GM23338 (cell line): ENCODE measurements around the gene YBX3.

Experiments
- EZH2 ChIP-seq: fragments of 200-600 bp; sonication (generic); IDR thresholded peaks from one replicate; pipeline ENCODE4 v1.8.0; 2017; ENCODE audit warnings: antibody characterized with exemption, mild to moderate bottlenecking, low read depth; ENCODE audit not compliant: unreplicated experiment
- REST ChIP-seq: IDR thresholded peaks from one replicate; pipeline ENCODE4 v1.6.1; 2018; ENCODE audit warnings: antibody characterized with exemption; ENCODE audit not compliant: unreplicated experiment
- TF ChIP-seq, protein P1 (sequence below), 2 experiments: fragments of 200-600 bp in 1 of 2; sonication (generic) in 1 of 2; conservative IDR thresholded peaks; 2 replicates each; pipeline versions ENCODE4 v1.5.1 to v1.6.1; 2016 to 2017; ENCODE audit warnings: antibody characterized with exemption in 2 of 2, low read depth in 2 of 2, mild to moderate bottlenecking in 2 of 2, moderate library complexity in 1 of 2

DNA sequence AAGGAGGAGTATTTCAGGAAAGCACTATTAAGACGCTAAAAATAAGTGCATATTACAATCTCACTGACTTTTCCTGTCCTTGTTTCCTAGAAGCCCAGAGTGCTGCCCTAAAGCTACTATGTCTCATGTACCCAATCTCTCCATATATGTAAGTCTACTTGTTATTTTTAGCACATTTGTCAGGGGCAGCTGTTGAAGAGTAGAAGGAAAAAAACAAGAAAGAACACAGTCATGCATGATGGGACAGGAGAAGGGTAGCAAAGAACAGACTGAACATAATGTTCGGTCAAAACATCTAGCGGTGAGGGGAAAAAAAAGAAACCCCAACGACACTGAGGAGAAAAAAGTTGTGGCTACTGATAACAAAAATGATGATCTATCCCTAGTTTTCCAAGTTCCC is 14.3 kb downstream of the YBX3 start:
- TF ChIP-seq, protein P1, sequence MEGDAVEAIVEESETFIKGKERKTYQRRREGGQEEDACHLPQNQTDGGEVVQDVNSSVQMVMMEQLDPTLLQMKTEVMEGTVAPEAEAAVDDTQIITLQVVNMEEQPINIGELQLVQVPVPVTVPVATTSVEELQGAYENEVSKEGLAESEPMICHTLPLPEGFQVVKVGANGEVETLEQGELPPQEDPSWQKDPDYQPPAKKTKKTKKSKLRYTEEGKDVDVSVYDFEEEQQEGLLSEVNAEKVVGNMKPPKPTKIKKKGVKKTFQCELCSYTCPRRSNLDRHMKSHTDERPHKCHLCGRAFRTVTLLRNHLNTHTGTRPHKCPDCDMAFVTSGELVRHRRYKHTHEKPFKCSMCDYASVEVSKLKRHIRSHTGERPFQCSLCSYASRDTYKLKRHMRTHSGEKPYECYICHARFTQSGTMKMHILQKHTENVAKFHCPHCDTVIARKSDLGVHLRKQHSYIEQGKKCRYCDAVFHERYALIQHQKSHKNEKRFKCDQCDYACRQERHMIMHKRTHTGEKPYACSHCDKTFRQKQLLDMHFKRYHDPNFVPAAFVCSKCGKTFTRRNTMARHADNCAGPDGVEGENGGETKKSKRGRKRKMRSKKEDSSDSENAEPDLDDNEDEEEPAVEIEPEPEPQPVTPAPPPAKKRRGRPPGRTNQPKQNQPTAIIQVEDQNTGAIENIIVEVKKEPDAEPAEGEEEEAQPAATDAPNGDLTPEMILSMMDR (conservative IDR thresholded peaks at IDR 0.05; ENCODE audit: low read depth in 2 of 2): no peak
- TF ChIP-seq EZH2 (no peak), REST (no peak)
